HG03280 (cell line): Measurements from ENCODE around the gene RUNX2.
"Not testable (repeated sequence)": the region's sequence is repeated elsewhere in the genome, so short reads cannot be mapped to it uniquely, and the experiment has no call there.

ENCODE experiments used
- ATAC-seq: cut with Tn5 transposase; IDR thresholded peaks from one replicate; pipeline ENCODE4 v1.9.1; 2021; ENCODE audit warnings: mild to moderate bottlenecking, moderate library complexity; ENCODE audit not compliant: unreplicated experiment

The RUNX2 gene

GRCh38 chr6:45327956-45328522 lies at the start of gene RUNX2:
TSS of gene RUNX2 (plus strand) at chr6:45328330. CDS start at chr6:45328727, 397 bp downstream.
- no peak for ATAC-seq

- no peak for ATAC-seq
These were observed 49.8 kb upstream of the RUNX2 start for GRCh38 chr6:45278367-45278766.

DNA sequence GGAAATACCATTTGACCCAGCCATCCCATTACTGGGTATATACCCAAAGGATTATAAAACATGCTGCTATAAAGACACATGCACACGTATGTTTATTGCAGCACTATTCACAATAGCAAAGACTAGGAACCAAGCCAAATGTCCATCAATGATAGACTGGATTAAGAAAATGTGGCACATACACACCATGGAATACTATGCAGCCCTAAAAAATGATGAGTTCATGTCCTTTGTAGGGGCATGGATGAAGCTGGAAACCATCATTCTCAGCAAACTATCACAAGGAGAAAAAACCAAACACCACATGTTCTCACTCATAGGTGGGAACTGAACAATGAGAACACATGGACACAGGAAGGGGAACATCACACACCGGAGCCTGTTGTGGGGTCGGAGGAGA lies 41.4 kb upstream of the RUNX2 start:
- ATAC-seq, result not testable (repeated sequence)

DNA sequence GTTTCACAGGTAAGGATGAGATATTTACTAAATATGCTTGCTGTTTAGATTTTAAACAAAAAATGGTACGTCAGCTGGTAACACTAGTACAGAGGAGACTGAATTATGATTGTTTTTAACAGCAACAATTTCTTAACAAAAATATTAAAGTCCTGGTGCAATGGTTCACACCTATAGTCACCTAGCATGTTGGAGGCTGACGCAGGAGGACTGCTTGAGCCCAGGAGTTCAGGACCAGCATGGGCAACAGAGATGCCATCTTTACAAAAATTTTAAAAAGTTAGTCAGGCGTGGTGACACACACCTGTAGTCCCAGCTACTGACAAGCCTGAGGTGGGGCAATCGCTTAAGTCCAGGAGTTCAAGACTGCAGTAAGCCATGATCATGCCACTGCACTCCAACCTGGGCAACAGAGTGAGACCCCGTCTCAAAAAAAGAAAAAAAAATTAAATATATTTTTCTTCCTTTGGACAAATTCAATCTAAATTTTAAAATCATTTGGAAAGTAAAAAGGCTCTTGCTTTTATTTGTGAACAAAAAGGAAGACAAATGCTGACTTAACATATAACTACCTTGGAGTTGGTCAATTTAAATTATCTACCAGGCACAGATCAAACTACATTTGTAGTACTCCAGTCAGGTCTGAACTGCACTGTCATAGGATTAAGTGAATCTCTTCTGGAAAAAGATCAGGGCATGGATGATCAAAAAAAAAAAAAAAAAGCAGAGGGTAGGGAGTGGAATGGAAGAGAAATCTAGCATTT lies 38.2 kb upstream of the RUNX2 start:
- no peak for ATAC-seq

DNA sequence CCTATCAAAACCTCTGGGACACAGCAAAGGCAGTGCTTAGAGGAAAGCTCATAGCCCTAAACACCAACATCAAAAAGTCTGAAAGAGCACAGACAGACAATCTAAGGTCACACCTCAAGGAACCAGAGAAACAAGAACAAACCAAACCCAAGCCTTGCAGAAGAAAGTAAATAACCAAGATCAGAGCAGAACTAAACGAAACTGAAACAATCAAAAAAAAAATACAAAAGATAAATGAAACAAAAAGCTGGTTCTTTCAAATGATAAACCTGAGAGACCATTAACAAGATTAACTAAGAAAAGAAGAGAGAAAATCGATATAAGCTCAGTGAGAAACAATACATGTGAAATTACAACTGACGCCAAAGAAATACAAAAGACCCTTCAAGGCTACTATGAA lies 34.8 kb upstream of the RUNX2 start:
- no peak for ATAC-seq

DNA sequence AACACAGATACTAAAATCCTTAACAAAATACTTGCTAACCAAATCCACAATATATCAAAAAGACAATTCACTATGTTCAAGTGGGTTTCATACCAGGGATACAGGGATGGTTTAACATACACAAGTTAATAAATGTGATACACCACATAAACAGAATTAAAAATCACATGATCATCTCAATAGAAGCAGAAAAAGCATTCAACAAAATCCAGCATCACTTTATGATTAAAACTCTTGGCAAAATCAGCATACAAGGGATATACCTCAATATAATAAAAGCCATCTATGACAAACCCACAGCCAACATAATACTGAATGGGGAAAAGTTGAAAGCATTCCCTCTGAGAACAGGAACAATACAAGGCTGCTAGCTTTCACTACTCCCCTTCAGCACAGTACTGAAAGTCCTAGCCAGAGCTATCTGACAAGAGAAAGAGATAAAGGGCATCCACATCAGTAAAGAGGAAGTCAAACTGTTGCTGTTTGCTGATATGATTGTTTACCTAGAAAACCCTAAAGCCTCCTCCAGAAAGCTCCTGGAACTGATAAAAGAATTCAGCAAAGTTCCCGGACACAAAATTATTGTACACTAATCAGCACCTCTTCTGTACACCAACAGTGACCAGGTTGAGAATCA lies 33.9 kb upstream of the RUNX2 start:
- not testable (repeated sequence) for ATAC-seq

DNA sequence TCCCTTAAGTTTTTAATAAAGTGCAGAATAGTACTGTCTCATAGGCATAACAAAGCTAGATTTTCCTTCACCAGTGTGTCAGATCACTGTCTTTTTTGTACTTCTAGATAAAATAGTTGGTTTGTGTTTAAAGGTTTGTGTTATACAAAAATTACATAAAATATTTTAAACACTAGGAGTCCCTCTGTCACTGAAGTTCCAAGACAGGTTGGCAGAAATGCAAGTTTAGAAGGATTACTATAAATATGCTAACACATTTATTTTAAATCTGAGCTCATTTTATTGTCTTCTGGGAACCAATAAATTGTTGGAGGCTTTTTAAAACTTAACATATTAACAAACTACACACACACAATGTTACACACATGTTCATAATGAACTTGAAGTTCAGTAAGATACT lies 30.8 kb upstream of the RUNX2 start:
- no peak for ATAC-seq

DNA sequence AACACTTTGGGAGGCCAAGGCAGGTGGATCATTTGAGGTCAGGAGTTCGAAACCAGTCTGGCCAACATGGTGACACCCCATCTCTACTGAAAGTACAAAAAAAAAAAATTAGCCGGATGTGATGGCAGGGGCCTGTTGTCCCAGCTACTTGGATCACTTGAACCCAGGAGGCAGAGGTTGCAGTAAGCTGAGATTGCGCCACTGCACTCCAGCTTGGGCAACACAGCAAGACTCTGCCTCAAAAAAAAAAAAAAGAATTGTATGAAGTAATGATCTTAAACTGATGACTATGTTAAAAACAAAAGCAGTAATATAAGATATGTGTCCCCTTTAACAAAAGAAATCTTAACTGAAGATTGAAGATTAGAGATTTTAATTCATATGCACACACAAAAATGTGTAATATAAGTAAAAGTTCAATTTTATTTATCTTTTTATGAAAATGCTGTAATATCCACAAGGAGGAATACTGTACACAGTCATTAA lies 29.0 kb upstream of the RUNX2 start:
- ATAC-seq, result no peak

DNA sequence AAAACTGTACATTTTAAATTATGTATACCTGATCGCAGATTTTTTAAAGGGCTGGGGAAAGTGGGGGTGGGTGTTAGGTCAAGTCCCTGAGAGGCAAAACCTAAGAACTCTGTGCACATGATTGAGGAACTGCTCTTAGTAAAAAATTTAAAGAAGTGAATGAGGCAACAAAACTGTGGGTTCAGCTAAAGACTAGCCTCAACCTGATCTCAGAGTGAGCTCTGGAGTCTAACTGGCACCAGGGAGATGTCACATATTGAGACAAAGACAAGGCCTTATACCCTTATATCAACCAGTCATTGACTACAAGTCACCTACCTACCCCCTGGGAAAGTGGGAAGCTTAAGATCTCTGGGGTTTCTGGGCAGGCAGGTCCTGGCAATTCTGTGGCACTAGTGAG lies 27.4 kb upstream of the RUNX2 start:
- no peak for ATAC-seq

DNA sequence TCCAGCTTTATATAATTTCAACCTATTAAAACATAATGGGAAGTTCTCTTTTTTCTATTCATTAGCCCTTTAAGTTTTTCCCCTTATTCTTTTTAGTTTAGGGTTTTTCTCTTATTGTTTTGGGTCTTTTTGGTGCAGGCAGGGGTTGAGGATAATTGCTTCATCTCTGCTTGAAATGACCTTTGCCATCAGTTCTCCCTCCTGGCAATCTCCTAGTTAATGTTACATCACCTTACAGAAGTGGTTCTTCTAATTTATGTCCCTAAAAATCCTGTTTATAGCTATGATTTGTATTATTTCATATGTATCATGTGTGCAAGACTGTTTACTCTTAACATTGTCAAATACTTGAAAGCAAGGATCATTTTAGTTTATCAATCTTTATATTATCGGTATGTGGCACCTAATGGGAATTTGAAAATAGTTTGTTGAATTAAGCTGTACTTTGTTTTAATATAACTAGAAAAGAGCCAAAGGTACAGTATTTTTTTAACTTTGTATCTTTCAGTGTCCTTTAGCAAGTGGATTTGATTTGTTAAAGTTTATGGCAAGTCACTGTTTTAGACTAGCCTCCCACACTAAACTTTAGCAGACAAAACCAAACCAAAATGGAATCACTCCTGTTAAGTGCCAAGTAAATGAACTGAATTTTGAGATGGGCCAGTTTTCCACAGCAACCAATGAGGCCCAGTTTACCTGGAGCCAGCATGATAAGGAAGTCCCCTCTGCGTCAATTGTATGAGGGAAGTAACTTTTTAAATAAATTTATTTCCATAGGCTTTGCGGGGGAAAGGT lies 26.6 kb upstream of the RUNX2 start:
- ATAC-seq, result no peak

DNA sequence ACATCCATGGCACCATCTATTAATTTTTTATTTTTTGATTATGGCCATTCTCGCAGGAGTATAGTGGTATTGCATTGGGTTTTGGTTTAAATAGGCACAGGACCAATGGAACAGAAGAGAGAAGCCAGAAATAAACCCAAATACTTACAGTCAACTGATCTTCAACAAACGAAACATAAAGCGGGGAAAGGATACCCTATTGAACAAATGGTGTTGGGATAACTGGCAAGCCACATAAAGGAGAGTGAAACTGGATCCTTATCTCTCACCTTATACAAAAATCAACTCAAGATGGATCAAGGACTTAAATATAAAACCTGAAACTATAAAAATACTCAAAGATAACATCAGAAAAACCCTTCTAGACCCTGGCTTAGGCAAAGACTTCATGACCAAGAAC lies 25.3 kb upstream of the RUNX2 start:
- ATAC-seq, result no peak

DNA sequence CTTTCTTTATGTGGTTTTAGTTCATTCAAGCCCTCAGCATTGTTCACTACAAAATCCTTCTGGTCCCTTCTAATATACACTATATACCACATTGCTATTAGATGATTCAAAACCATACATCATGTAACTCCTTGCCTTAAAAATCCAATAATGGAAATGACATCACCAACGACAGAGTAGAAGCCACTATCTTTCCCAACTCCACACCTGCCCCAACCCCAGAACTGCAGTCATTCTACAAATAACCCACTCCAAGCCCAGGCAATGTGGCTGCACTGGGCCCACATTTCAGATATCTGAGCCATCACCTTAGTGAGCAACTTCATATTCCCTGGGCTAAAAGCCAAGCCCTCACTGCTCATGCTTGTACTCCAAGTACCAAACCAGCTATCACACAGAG lies 22.6 kb upstream of the RUNX2 start:
- no peak for ATAC-seq

DNA sequence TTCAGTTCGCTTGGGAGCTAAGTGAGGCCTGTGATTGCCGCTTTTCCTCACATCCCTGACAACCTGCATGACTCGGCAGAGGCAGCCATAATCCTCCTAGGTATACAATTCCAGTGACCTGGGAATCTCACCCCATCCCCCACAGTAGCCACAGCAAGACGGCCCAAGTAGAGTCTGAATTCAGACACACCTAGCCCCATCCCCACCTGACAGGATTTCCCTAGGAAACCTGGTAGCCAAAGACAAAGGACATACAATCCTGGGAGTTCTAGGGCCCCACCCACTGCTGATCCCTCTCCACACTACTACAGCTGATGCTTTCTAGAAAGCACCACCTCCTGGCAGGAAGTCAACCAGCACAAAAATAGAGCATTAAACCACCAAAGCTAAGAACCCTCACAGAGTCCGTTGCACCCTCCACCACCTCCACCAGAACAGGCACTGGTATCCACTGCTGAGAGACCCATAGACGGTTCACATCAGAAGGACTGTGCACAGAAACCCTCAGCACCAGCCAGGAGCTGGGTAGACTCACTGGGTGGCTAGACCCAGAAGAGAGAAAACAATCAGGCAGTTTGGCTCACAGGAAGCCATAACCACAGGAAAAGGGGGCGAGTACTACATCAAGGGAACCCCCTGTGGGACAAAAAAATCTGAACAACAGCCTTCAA lies 17.9 kb upstream of the RUNX2 start:
- no peak for ATAC-seq

DNA sequence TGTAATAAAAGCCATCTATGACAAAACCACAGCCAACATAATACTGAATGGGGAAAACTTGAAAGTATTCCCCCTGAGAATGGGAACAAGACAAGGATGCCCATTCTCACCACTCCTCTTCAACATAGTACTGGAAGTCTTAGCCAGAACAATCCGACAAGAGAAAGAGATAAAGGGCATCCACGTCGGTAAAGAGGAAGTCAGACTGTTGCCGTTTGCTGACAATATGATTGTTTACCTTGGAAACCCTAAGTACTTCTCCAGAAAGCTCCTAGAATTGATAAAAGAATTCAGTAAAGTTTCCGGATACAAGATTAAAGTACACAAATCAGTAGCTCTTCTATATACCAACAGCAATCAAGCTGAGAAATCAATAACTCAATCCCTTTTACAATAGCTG lies 14.0 kb upstream of the RUNX2 start:
- no peak for ATAC-seq

- ATAC-seq, result no peak
These were observed 7.8 kb upstream of the RUNX2 start for GRCh38 chr6:45320349-45320748.

DNA sequence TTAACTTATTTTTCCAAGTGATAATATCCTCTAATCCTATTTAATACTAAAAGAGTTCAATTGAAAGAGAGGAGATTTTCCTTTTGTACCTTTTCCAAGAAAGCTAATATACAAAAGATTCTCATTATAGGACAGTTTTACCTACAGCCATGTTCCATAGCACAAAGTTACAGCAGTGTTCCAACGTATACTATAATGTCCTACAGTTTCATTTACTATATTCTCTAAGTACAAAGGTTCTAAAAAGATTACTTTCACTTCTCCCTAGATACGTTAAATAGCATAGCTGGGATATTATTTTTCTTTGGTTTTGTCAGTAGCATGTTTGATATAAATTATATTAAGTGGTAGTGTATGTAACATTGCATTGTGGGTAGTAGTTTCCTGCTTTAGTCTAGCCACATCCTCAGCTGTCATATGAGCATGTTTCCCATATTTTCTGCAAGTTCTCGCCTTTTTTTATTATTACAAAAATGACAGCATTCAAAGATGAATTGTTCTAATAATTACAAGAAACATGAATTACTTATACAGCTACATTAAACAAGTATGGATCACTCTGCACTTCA lies 4.4 kb upstream of the RUNX2 start:
- ATAC-seq, result no peak

DNA sequence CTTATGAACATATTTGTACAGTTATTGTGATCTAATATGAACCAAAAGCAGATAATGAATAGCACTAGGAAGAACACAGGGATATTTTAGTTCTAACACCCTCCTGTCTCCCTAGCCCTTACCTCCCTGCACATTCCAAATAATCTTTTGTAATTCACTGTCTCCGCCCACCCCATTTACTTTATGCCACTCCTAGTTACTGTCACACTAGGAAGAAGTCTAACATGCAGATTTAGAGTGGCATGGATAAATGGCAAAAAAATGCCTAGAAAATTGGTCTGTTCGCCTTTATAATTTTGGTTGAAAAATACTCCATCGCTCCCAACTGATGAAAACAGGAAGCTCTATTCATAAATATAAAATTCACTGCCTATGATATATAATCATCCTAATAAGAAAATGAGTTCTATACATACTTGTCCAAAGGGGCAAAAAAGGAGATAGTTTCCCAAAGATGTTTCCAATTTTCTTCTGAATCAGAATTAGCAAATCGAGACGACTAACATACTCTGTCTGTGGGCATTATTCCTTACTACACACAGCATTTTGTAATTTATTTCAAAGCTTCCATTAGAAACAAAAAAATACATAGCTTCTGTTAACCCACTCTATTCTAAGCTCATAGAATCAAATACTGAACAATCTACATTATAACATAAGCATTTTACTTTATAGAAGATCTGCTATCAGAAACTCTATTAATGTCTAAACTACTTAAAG lies 1.3 kb upstream of the RUNX2 start:
- no peak for ATAC-seq

DNA sequence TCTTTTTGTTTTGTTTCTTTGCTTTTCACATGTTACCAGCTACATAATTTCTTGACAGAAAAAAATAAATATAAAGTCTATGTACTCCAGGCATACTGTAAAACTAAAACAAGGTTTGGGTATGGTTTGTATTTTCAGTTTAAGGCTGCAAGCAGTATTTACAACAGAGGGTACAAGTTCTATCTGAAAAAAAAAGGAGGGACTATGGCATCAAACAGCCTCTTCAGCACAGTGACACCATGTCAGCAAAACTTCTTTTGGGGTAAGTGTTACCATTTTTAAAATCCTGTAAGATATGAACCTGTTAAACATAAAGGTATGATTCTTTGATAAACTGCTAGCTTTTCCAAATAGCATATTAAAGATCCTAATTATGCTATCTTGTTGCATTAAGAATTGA lies 393 bp downstream of the RUNX2 start:
- ATAC-seq, result no peak

GRCh38 chr6:45344900-45345299 lies 16.8 kb downstream of the RUNX2 start:
- no peak for ATAC-seq

GRCh38 chr6:45350186-45350710 lies 22.1 kb downstream of the RUNX2 start:
- no peak for ATAC-seq
